ENCODE measurements around the gene CDK4. TPM values are rescaled to one million over a fixed set of nuclear protein-coding genes. Genes with fewer than 3 reads are reported as not detected.
A peak's percentile ranks its signal among the peaks of the same experiment; 100 is the strongest.

Gene CDK4
- total and polyA plus RNA-seq, 2 donors from 2014 or later, result 69.1 to 118 TPM

- Histone ChIP-seq H3K4me3 (ENCODE audit: low read length in 3 of 3) (peak overlapping the region; percentile 42 to 73 (median 61)), H3K9ac (ENCODE audit: low read length in 3 of 3) (peak overlapping the region in 2 of 3 donors; percentile 4 to 52), H3K27me3 (ENCODE audit: control insufficient read depth, insufficient read depth, low read length) (no peaks in the 10 kb centered on the region), H3K4me1 (ENCODE audit: control insufficient read depth in 2 of 3, insufficient read depth in 2 of 3, low read depth in 1 of 3, low read length in 3 of 3) (peaks cover 4 to 20% (median 6%) of the 10 kb centered on the region in 3 donors), H3K36me3 (ENCODE audit: control insufficient read depth in 2 of 3, insufficient read depth in 3 of 3, low read length in 3 of 3) (peaks cover 0 to 4% (median 4%) of the 10 kb centered on the region in 3 donors), H3K27ac (ENCODE audit: low read depth in 2 of 2, low read length in 2 of 2) (peak overlapping the region in 1 of 2 donors; percentile 63), H3K9me3 (ENCODE audit: control insufficient read depth in 2 of 3, insufficient read depth in 1 of 3, low read length in 3 of 3) (no peaks in the 10 kb centered on the region)
- TF ChIP-seq CTCF (IDR thresholded peaks at IDR 0.05; ENCODE audit: borderline replicate concordance, extremely low read depth, insufficient read depth), result no peak
- FAIRE-seq (no peak), DNase-seq (peak in 4 of 5 donors; percentile 54 to 84 (median 70))
- intact Hi-C loops (cut with DNase I), result no loop called here
Measured at GRCh38 chr12:57755454-57756372, 3.6 kb upstream of the CDK4 start.

GRCh38 chr12:57755194-57755453 is 3.0 kb upstream of the CDK4 start:
- no peak for FAIRE-seq
- peaks cover 4 to 21% (median 6%) of the 10 kb centered on the region in 3 donors for H3K4me1 ChIP-seq (ENCODE audit: control insufficient read depth in 2 of 3, insufficient read depth in 2 of 3, low read depth in 1 of 3, low read length in 3 of 3)

GRCh38 chr12:57754411-57755193 is 2.5 kb upstream of the CDK4 start, which contains the start of gene MARCHF9:
Gene MARCHF9, plus strand, starts transcription at chr12:57755103. Its CDS starts 426 bp downstream, at chr12:57755529.
- Histone ChIP-seq H3K27me3 (ENCODE audit: control insufficient read depth, insufficient read depth, low read length) (no peaks in the 10 kb centered on the region), H3K9ac (ENCODE audit: low read length in 3 of 3) (peak within 1 kb of the TSS in 2 of 3 donors; percentile 46 to 52), H3K36me3 (ENCODE audit: control insufficient read depth in 2 of 3, insufficient read depth in 3 of 3, low read length in 3 of 3) (peaks cover 2 to 8% (median 4%) of the 10 kb centered on the region in 3 donors), H3K27ac (ENCODE audit: low read depth in 2 of 2, low read length in 2 of 2) (peak within 1 kb of the TSS in 1 of 2 donors; percentile 63), H3K9me3 (ENCODE audit: control insufficient read depth in 2 of 3, insufficient read depth in 1 of 3, low read length in 3 of 3) (no peaks in the 10 kb centered on the region), H3K4me1 (ENCODE audit: control insufficient read depth in 2 of 3, insufficient read depth in 2 of 3, low read depth in 1 of 3, low read length in 3 of 3) (peaks cover 4 to 21% (median 6%) of the 10 kb centered on the region in 3 donors), H3K4me3 (ENCODE audit: low read length in 3 of 3) (peak within 1 kb of the TSS; percentile 73 to 87 (median 74))
- FAIRE-seq (no peak), DNase-seq (peak; percentile 81 to 93 (median 90))
- intact Hi-C loops (cut with DNase I), result no loop called here
- TF ChIP-seq CTCF (IDR thresholded peaks at IDR 0.05; ENCODE audit: borderline replicate concordance, extremely low read depth, insufficient read depth), result no peak

More at GRCh38 chr12:57755194-57755453, 3.0 kb upstream of the CDK4 start:
- Histone ChIP-seq H3K9ac (ENCODE audit: low read length in 3 of 3) (no peak overlapping the region), H3K27ac (ENCODE audit: low read depth in 2 of 2, low read length in 2 of 2) (no peak overlapping the region), H3K27me3 (ENCODE audit: control insufficient read depth, insufficient read depth, low read length) (no peaks in the 10 kb centered on the region), H3K4me3 (ENCODE audit: low read length in 3 of 3) (peak overlapping the region in 1 of 3 donors; percentile 73), H3K9me3 (ENCODE audit: control insufficient read depth in 2 of 3, insufficient read depth in 1 of 3, low read length in 3 of 3) (no peaks in the 10 kb centered on the region), H3K36me3 (ENCODE audit: control insufficient read depth in 2 of 3, insufficient read depth in 3 of 3, low read length in 3 of 3) (peaks cover 2 to 8% (median 4%) of the 10 kb centered on the region in 3 donors)
- intact Hi-C loops (cut with DNase I), result no loop called here
- no peak for TF ChIP-seq CTCF (IDR thresholded peaks at IDR 0.05; ENCODE audit: borderline replicate concordance, extremely low read depth, insufficient read depth)
- peak in 1 of 5 donors; percentile 81 for DNase-seq
